ENCODE measurements around the gene MYBPH. TPM values are rescaled to one million over a fixed set of nuclear protein-coding genes. Genes with fewer than 3 reads are reported as not detected.

Gene MYBPH
- total and polyA plus RNA-seq, 10 donors, result 0.09 to 2.7 (median 0.32) TPM; not detected in 3

DNA sequence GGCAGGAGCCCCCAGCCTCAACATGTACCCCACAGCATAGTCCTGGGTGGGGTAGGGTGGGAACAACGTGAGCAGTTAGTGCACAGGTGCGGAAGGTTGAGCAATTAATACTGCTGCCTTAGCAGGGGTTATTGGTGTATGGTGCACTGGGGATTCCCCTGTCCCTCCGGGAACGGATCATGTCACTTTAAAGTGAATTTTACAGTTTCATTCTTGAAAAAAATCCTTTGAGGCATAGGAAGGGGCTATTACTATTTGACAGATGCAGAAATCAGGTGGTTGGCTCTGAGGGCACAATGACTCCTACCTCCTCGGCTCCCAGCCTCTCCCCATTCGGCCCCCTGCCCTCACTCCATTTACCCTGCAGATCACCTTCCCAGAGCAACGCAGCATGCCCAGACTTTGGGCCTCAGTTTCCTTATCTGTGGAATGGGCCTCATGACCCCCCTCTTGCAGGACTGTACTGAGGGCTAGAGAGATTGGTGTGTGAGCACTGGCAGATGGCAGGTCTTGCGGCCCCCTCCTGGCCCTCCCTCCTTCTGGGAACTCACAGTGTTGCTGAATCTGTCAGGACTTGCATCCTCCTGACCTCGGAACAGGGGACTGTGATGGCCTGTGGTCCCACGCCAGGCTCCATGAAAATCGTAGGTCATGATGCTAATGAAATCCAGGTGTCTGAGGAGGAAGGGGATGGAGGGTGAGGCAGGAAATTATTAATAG lies 5.1 kb upstream of the MYBPH start:
- Histone ChIP-seq H3K4me1 (peaks cover 0 to 52% (median 11%) of the 10 kb centered on the region in 6 donors), H3K27ac (no peak overlapping the region), H3K27me3 (replicated peaks in 1 of 7) (peaks cover 0 to 42% (median 0%) of the 10 kb centered on the region in 7 donors), H3K36me3 (peaks cover 0 to 11% (median 0%) of the 10 kb centered on the region in 6 donors), H3K9me3 (no peaks in the 10 kb centered on the region), H3K4me3 (no peak overlapping the region)
- TF ChIP-seq POLR2AphosphoS5 (IDR thresholded peaks at IDR 0.05), result no peak
- TF ChIP-seq POLR2A (IDR thresholded peaks at IDR 0.05), result no peak
- TF ChIP-seq, protein P1, sequence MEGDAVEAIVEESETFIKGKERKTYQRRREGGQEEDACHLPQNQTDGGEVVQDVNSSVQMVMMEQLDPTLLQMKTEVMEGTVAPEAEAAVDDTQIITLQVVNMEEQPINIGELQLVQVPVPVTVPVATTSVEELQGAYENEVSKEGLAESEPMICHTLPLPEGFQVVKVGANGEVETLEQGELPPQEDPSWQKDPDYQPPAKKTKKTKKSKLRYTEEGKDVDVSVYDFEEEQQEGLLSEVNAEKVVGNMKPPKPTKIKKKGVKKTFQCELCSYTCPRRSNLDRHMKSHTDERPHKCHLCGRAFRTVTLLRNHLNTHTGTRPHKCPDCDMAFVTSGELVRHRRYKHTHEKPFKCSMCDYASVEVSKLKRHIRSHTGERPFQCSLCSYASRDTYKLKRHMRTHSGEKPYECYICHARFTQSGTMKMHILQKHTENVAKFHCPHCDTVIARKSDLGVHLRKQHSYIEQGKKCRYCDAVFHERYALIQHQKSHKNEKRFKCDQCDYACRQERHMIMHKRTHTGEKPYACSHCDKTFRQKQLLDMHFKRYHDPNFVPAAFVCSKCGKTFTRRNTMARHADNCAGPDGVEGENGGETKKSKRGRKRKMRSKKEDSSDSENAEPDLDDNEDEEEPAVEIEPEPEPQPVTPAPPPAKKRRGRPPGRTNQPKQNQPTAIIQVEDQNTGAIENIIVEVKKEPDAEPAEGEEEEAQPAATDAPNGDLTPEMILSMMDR (IDR thresholded peaks at IDR 0.05 in 8 of 11, conservative IDR thresholded peaks at IDR 0.05 in 3 of 11), result no peak
- intact Hi-C loops (cut with DNase I; ENCODE audit: low total_unique reads), result no loop called here
- peak; percentile 33 for DNase-seq
- 64 to 82% (median 70%) methylated on average over 11 of the region's 11 CpGs for WGBS, 5 donors

DNA sequence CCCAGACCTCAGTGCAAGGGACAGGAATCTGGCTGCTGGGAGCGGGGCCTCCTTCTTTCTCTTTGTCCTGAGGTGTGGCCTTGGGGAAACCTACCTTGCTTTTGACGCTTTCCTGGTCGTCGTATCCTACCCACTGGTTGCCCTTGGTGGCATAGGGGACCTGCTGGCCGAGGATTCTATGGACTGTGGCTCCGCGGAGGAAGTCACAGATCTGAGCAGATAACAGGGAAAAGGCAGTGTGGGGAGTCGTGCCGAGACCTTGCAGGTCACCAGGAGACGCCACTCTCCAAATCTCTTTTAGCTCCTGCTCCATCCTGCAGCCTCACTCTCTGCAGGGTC lies 4.0 kb upstream of the MYBPH start:
- Histone ChIP-seq H3K27ac (no peak overlapping the region), H3K4me1 (peaks cover 0 to 51% (median 19%) of the 10 kb centered on the region in 6 donors), H3K36me3 (peaks cover 0 to 11% (median 0%) of the 10 kb centered on the region in 6 donors), H3K27me3 (replicated peaks in 1 of 7) (peaks cover 0 to 44% (median 0%) of the 10 kb centered on the region in 7 donors), H3K4me3 (no peak overlapping the region), H3K9me3 (no peaks in the 10 kb centered on the region)
- TF ChIP-seq POLR2AphosphoS5 (IDR thresholded peaks at IDR 0.05), result no peak
- no peak for TF ChIP-seq POLR2A (IDR thresholded peaks at IDR 0.05)
- TF ChIP-seq, protein P1 (IDR thresholded peaks at IDR 0.05 in 8 of 11, conservative IDR thresholded peaks at IDR 0.05 in 3 of 11), result no peak
- WGBS, 5 donors, result 77 to 95% (median 86%) methylated on average over 10 of the region's 10 CpGs
- no peak for DNase-seq
- intact Hi-C loops (cut with DNase I; ENCODE audit: low total_unique reads), result no loop called here

GRCh38 chr1:203178821-203179666 lies 3.4 kb upstream of the MYBPH start:
- H3K27ac ChIP-seq, result no peak overlapping the region
- DNase-seq, result peak; percentile 35
- no peaks in the 10 kb centered on the region for H3K9me3 ChIP-seq
- peaks cover 0 to 11% (median 0%) of the 10 kb centered on the region in 6 donors for H3K36me3 ChIP-seq
- peaks cover 0 to 47% (median 0%) of the 10 kb centered on the region in 7 donors for H3K27me3 ChIP-seq (replicated peaks in 1 of 7)
- TF ChIP-seq POLR2A (IDR thresholded peaks at IDR 0.05), result no peak
- no peak for TF ChIP-seq POLR2AphosphoS5 (IDR thresholded peaks at IDR 0.05)
- TF ChIP-seq, protein P1 (IDR thresholded peaks at IDR 0.05 in 8 of 11, conservative IDR thresholded peaks at IDR 0.05 in 3 of 11), result no peak
- peaks cover 0 to 51% (median 19%) of the 10 kb centered on the region in 6 donors for H3K4me1 ChIP-seq
- no peak overlapping the region for H3K4me3 ChIP-seq
- intact Hi-C loops (cut with DNase I; ENCODE audit: low total_unique reads), result no loop called here
- WGBS, 5 donors, result 82 to 89% (median 84%) methylated on average over 12 to 14 of the region's 14 CpGs

GRCh38 chr1:203178083-203178482 lies 2.5 kb upstream of the MYBPH start:
- intact Hi-C loops (cut with DNase I; ENCODE audit: low total_unique reads), result no loop called here
- Histone ChIP-seq H3K4me3 (no peak overlapping the region), H3K36me3 (peaks cover 0 to 11% (median 0%) of the 10 kb centered on the region in 6 donors), H3K27me3 (replicated peaks in 1 of 7) (peaks cover 0 to 47% (median 0%) of the 10 kb centered on the region in 7 donors), H3K27ac (no peak overlapping the region), H3K9me3 (no peaks in the 10 kb centered on the region), H3K4me1 (peaks cover 0 to 56% (median 19%) of the 10 kb centered on the region in 6 donors)
- WGBS, 5 donors, result 58 to 78% (median 65%) methylated on average over 5 of the region's 5 CpGs
- peak; percentile 9 for DNase-seq
- TF ChIP-seq, protein P1 (IDR thresholded peaks at IDR 0.05 in 8 of 11, conservative IDR thresholded peaks at IDR 0.05 in 3 of 11), result no peak
- TF ChIP-seq POLR2A (IDR thresholded peaks at IDR 0.05) (no peak), POLR2AphosphoS5 (IDR thresholded peaks at IDR 0.05) (no peak)
